HL-60 (cell line): ENCODE measurements around the gene LARP1.
"Not testable (repeated sequence)": the region's sequence is repeated elsewhere in the genome, so short reads cannot be mapped to it uniquely, and the experiment has no call there.

Experiments
- GABPA ChIP-seq: IDR thresholded peaks from 2 replicates; pipeline ENCODE4 v1.6.1; 2012; ENCODE audit warnings: low read depth
- POLR2AphosphoS5 ChIP-seq: IDR thresholded peaks from 2 replicates; pipeline ENCODE4 v1.6.1; 2012; ENCODE audit warnings: low read depth
- SPI1 ChIP-seq: IDR thresholded peaks from 2 replicates; pipeline ENCODE4 v1.6.1; 2012; ENCODE audit warnings: low read depth, mild to moderate bottlenecking, borderline replicate concordance
- TF ChIP-seq, protein P1 (sequence below): IDR thresholded peaks from one replicate; pipeline ENCODE4 v1.5.1; 2011; ENCODE audit warnings: low read length, control low read depth, inconsistent platforms; ENCODE audit not compliant: insufficient read depth
- TF ChIP-seq, protein P2 (sequence below): IDR thresholded peaks from 2 replicates; pipeline ENCODE4 v1.6.1; 2012; ENCODE audit warnings: low read depth; ENCODE audit not compliant: insufficient replicate concordance

- not testable (repeated sequence) for TF ChIP-seq POLR2AphosphoS5, SPI1, GABPA
- TF ChIP-seq, protein P1, sequence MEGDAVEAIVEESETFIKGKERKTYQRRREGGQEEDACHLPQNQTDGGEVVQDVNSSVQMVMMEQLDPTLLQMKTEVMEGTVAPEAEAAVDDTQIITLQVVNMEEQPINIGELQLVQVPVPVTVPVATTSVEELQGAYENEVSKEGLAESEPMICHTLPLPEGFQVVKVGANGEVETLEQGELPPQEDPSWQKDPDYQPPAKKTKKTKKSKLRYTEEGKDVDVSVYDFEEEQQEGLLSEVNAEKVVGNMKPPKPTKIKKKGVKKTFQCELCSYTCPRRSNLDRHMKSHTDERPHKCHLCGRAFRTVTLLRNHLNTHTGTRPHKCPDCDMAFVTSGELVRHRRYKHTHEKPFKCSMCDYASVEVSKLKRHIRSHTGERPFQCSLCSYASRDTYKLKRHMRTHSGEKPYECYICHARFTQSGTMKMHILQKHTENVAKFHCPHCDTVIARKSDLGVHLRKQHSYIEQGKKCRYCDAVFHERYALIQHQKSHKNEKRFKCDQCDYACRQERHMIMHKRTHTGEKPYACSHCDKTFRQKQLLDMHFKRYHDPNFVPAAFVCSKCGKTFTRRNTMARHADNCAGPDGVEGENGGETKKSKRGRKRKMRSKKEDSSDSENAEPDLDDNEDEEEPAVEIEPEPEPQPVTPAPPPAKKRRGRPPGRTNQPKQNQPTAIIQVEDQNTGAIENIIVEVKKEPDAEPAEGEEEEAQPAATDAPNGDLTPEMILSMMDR, result not testable (repeated sequence)
- TF ChIP-seq, protein P2, sequence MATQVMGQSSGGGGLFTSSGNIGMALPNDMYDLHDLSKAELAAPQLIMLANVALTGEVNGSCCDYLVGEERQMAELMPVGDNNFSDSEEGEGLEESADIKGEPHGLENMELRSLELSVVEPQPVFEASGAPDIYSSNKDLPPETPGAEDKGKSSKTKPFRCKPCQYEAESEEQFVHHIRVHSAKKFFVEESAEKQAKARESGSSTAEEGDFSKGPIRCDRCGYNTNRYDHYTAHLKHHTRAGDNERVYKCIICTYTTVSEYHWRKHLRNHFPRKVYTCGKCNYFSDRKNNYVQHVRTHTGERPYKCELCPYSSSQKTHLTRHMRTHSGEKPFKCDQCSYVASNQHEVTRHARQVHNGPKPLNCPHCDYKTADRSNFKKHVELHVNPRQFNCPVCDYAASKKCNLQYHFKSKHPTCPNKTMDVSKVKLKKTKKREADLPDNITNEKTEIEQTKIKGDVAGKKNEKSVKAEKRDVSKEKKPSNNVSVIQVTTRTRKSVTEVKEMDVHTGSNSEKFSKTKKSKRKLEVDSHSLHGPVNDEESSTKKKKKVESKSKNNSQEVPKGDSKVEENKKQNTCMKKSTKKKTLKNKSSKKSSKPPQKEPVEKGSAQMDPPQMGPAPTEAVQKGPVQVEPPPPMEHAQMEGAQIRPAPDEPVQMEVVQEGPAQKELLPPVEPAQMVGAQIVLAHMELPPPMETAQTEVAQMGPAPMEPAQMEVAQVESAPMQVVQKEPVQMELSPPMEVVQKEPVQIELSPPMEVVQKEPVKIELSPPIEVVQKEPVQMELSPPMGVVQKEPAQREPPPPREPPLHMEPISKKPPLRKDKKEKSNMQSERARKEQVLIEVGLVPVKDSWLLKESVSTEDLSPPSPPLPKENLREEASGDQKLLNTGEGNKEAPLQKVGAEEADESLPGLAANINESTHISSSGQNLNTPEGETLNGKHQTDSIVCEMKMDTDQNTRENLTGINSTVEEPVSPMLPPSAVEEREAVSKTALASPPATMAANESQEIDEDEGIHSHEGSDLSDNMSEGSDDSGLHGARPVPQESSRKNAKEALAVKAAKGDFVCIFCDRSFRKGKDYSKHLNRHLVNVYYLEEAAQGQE, result not testable (repeated sequence)
These were observed 4.7 kb downstream of the LARP1 start for GRCh38 chr5:154759868-154760267.
